Body of pancreas (tissue), 4 donors: ENCODE data around the gene ZNF43.

ENCODE experiments used
- POLR2A ChIP-seq, 3 donors: fragments of 450-650 bp; IDR thresholded peaks; one replicate each; pipeline ENCODE4 v1.6.1; 2016; ENCODE audit warnings: antibody characterized with exemption in 3 of 3, mild to moderate bottlenecking in 2 of 3
- TF ChIP-seq, protein P1 (sequence below), 7 experiments: fragments of 450-650 bp in 4 of 7; fragments of 200-600 bp in 3 of 7; sonication (generic) in 3 of 7; IDR thresholded peaks; one replicate each; pipeline ENCODE4 v1.5.1; 2016 to 2019; ENCODE audit warnings: antibody characterized with exemption in 7 of 7

DNA sequence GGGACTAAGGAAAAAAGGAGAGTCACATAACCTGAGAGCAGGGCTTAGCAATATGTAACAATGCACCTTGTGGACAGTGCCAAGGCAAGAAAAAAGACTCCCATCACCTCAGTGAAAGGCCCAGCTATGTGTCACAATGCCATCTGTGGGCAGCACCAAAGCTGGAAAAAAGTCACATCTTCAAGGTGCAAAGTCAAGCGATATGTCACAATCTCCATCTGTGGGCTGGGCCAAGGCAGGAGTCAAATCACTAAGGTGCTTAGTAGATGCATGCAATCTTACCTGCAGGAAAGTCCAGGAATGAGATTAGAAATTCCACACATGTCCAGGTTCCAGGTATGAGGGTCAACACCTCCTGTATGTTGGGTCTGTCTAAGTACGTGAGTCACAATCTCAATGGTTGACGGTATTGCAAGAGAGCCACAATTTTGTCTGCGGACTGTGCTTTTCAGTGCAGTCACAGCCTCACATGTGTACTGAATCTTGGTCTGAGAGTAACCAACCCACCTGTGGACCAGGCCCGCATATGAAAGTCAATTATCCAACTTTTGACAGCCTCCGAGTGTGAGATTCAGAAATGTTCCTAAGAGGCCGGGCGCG is 14.8 kb upstream of the ZNF43 start:
- TF ChIP-seq, protein P1, sequence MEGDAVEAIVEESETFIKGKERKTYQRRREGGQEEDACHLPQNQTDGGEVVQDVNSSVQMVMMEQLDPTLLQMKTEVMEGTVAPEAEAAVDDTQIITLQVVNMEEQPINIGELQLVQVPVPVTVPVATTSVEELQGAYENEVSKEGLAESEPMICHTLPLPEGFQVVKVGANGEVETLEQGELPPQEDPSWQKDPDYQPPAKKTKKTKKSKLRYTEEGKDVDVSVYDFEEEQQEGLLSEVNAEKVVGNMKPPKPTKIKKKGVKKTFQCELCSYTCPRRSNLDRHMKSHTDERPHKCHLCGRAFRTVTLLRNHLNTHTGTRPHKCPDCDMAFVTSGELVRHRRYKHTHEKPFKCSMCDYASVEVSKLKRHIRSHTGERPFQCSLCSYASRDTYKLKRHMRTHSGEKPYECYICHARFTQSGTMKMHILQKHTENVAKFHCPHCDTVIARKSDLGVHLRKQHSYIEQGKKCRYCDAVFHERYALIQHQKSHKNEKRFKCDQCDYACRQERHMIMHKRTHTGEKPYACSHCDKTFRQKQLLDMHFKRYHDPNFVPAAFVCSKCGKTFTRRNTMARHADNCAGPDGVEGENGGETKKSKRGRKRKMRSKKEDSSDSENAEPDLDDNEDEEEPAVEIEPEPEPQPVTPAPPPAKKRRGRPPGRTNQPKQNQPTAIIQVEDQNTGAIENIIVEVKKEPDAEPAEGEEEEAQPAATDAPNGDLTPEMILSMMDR (IDR thresholded peaks at IDR 0.05) = no peak
- TF ChIP-seq POLR2A (IDR thresholded peaks at IDR 0.05) = no peak
